CD4-positive, alpha-beta T cell treated with Interleukin-17A for 4 hours (primary cell): Measurements from ENCODE around the gene MAPKAPK5.
"Not testable (repeated sequence)": the region's sequence is repeated elsewhere in the genome, so short reads cannot be mapped to it uniquely, and the experiment has no call there.

ENCODE experiments used
- DNase-seq: peaks from one replicate; pipeline ENCODE4 v3.0.0-alpha.2; 2020; ENCODE audit warnings: mixed read lengths

MAPKAPK5 gene

DNA sequence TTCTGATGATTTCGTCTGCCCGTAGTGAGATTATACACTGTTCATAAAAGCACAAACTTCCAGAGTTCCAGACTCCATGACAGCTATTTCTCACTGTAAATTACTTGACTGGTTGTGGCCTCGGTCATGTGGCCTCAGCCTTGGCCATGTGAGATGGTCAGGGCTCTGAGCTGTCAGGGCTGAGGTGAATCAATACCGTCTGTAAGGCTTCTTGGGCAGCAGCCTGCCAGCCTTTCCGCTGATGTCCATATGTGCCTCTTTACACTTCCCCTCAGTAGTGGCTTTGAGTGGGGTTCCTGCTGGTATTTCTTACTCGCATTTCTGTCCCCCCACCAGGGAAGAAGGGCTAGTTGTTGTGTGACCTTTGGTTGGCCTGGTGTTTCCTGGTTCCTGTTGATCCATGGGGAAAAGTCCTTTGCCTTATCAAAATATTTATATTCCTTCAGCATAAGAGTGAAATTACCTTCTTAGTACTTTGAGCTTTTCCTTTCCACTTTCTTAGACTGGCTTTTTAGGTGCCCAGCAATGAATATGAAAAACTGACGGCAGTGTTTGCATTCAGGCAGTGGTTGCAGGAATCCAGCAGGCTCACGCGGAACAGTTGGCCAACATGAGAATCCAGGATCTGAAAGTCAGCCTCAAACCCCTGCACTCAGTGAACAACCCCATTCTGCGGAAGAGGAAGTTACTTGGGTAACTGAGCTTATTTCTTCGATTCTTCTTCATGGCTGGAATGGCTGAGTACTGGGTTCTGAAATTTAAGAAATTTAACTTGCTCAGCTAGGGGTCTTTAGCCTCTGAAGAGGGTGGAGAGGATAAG, 46.1 kb downstream of the MAPKAPK5 start:
- DNase-seq: no peak

DNA sequence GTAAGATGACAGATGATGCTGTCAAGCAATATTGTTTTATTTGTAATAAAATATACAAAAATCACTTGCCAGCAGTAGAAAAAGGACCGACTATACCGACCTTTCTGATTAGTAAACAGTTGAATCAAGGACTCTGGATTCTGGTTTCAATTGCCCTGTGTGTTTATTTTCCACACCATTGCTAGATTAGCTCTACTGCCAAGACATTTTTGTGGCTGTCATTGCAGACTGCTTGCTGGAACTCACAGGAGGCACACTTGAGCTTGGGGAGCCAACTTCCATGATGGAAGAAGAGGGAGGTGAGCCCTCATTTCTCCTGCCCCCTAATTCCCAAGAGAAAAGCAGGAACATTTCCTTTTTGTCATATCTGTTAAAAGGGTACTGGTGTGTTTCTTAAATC, 51.3 kb downstream of the MAPKAPK5 start:
- DNase-seq: no peak

DNA sequence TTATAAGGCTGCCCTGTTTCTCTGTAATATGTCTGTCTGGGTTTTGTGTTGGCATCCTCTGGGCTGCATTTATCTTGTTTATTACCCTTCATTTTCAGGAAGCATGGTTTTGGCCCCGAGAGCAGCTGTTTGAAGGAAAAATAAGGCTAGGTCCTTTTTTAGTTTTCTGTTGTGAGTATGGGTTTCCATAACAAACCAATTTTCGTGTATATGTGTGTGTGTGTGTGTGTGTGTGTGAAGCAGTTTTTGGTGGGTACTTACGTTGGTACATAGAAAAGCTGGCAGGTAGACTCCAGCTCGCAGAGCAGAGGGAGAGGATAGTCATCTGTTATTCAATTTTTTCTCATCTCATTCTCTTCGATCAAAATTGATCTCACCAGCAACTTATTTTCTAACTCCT, 52.5 kb downstream of the MAPKAPK5 start:
- no peak for DNase-seq

DNA sequence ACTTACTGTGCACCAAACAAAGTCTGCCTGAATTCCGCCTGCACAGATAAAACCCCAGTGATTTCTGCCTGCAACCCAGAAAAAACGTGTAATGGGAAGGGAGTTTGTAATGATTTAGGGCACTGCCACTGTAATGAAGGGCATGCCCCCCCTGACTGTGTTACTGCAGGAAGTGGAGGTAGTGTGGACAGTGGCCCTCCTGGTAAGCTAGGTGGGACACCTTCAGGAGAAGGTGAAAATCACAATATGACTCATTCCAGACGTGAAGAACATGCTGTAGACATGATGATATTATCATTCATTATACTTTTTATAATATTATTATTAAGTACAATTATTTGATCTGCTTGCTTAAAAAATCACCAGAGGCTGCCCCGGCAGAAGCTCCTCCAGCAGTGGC, 59.2 kb downstream of the MAPKAPK5 start:
- DNase-seq: no peak

DNA sequence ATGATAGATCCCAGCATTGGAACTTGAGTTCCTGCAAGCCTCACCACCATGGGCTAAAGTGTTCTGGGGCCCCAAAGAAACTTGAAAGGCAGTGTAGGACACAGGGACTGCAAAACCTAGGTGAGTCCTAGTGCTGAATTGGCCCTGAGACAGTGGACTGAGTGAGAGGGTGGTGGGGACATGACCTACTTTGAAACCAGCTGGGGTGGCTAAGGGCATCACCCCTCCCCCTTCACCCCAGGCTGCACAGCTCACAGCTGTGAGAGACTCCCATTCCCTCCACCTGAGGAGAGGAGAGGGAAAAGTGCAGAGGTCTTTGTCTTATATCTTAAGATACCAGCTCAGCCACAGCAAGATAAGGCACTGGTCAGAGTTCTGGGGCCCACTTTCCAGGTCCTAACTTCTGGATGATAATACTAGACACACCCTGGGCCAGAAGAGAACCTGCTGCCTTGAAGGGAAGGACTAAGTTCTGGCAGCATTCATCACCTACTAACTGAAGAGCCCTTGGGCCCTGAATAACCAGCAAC, 62.5 kb downstream of the MAPKAPK5 start:
- no peak for DNase-seq

DNA sequence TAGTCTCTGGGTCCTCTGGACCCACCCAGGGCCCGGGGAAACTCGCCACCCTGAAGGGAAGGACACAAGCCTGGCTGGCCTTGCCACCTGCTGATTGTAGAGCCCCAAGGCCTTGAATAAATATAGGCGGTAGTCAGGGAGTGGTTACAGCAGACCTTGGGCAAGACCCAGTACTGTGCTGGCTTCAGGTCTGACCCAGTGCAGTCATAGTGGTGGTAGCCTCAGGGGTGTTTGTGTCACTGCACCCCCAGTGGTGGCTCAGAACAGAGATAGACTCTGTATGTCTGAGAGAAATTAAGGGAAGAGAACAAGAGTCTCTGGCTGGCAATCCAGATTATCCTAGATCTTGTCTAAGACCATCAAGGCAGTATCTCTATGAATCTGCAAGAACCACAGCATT, 63.5 kb downstream of the MAPKAPK5 start:
- no peak for DNase-seq

DNA sequence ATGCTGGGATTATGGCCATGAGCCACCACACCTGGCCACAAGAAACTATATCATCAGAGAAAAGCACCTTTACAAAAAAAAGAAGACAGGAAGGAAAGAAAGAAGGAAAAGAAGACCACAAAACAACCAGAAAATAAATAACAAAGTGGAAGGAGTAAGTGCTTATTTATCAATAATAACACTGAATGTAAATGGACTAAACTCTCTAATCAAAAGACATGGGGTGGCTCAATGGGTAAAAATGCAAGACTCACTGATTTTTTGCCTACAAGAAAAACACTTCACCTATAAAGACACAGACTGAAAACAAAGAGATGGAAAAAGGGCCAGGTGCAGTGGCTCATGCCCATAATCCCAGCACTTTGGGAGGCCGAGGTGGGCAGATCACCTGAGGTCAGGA, 65.7 kb downstream of the MAPKAPK5 start:
- DNase-seq: no peak

DNA sequence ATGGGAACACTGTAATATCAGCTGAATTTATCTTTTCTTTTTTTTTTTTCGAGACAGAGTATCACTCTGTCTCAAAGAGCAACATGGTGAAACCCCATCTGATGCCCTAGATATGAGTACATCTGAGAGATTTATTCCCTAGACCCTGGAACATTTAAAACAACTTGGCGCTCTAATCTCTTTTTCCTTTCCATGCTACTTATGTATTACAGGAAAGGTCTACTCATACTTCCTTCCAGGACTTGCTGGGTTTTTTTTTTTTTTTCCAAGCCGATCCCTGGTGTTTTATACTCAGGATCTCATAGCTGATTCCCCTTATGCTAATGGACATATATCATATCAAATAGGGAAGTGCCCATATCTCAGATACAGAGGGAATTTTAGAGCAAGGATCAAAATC, 83.1 kb downstream of the MAPKAPK5 start:
- DNase-seq: no peak

DNA sequence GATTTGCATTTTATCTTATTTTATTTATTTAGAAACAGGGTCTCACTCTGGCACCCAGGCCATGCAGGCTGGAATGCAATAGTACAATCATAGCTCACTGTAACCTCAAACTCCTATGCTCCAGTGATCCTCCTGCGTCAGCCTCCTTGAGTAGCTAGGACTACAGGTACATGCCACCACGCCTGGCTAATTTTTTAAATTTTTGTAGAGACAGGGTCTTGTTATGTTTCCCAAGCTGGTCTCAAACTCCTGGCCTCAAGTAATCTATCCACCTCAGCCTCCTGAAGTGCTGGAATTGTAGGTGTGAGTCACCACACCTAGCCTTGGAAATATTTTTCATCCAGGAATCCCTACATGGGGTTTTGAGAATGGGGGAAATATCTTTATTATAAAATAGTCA, 84.6 kb downstream of the MAPKAPK5 start:
- DNase-seq: no peak

DNA sequence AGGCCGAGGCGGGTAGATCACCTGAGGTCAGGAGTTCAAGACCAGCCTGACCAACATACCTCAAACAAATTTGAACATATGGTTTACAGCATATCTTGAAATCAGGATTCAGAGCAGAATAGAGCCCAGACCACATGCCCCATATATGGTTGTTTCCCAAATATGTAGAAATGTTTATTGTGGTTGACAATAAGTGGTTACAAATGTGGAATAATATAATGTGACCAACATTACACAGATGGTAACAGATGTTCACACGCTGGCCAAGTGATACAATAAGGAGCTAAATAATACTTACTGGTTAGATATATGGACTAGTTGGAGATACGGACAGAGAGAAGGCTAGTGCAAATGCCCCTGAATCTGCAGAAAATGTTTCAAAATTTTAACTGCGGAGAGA, 85.3 kb downstream of the MAPKAPK5 start:
- no peak for DNase-seq

DNA sequence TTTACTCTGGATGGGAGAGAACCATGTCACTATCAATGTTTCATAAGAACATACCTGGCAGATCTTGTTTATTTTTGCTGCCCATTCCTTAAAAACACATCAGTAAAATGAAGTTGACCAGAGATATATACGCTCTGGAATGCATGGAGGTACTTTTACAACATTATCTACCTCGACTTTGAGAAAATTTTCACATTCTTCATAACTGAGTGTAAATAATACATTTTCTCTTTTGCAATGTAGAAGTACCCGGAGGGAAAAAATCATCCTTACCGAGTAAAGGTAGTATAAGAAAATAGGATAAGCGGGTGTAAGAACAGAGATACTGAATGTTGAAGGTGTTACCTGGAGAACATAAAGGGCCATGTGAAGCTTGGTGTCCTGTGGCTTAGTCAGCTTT, 90.2 kb downstream of the MAPKAPK5 start:
- DNase-seq: no peak

DNA sequence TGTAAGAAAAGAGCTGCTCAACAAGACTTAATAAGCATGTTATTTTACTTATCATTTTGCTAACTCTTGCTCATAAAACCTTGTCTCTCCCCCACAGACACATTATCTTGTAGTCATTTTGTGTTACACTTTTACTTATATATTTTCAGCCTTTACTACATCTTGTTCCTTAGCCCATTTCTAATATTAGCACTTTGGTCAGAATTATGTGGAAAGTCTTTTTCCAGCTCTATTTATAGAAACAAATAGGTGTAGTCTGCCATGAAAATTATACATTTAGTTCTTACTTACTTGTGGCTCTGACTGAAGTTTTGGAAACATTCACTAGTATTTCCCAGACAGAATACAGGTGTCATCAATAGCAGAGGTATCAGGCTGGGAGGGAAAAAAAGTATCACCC, 94.8 kb downstream of the MAPKAPK5 start:
- DNase-seq: no peak

DNA sequence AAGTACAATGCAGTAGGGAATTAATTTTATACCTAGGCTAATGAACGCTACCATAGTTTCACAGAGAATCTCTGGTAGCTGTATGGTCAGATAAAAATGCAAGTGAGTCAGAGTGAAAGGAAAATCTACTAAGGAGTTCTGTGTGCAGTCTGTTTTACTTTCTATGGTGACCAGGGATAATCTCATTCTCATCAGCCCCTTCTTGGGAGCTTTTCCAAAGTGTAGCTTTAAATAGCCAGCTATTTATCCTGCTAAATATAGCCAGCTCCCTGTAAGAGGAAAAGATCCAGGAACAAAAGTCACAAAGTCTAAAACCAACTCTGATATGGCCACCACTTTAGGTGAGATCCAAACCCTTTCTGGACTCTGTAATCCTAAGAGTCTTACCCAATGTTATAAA, 95.4 kb downstream of the MAPKAPK5 start:
- DNase-seq: no peak

DNA sequence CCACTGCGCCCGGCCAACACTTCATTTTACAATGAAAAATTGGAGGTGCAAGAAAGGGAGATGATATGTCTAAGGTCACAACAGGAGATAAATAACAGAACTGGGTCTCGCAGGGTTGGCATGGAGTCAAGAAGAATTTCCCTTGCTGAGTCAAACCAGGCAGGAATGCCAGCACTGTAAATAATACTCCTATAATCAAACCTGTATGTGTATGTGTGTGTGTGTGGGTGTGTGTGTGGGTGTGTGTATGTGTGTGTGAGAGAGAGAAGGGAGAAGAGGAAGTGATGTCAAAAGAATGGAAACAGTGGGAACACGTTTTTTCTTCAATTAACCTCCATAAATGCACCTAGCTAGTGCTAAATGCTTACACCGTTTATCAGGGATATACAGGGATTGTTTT, 100.5 kb downstream of the MAPKAPK5 start:
- no peak for DNase-seq

DNA sequence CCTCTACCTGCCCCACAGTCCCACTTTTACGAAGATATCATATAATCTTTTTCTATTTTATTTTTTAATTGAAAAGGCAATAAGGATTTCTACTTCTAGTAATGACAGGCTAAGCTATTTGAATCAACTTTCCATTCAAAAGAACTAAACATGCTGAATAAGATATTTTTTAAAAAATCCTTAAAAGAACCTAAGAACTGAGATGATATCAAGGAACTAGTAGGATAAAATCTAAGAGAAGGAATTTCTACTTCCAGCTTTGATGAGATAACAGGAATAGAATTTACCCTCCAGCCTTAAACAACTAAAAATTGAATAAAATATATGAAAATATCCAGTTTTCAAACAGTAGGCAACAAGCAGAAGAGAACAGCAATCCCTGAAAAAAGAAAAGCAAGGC, 101.9 kb downstream of the MAPKAPK5 start:
- DNase-seq: no peak

DNA sequence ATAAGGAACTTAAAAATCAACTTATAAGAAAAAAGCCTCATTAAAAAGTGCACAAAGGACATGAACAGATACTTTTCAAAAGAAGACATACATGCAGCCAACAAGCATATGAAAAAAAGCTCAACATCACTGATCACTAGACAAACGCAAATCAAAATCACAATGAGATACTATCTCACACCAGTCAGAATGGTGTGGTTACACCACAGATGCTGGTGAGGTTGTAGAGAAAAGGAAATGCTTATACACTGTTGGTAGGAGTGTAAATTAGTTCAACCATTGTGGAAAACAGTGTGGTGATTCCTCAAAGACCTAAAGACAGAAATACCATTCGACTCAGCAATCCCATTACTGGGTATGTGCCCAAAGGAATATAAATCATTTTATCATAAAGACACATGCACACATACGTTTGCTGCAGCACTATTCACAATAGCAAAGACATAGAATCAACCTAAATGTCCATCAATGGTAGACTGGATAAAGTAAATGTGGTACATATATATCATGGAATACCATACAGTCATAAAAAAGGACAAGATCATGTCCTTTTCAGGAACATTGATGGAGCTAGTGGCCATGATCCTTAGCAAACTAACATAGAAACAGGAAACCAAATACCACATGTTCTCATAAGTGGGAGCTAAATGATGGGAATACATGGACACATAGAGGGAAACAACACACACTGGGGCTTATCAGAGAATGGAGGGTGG, 109.1 kb downstream of the MAPKAPK5 start:
- not testable (repeated sequence) for DNase-seq
